ENCODE measurements around the gene OR52H1.

- no peak for TF ChIP-seq EGR1 (IDR thresholded peaks at IDR 0.05)
- no peak for TF ChIP-seq TAF1 (IDR thresholded peaks at IDR 0.05; ENCODE audit: low read depth)
- TF ChIP-seq EP300 (IDR thresholded peaks at IDR 0.05; ENCODE audit: borderline replicate concordance): no peak
- TF ChIP-seq TCF12 (IDR thresholded peaks at IDR 0.05; ENCODE audit: low read depth): no peak
- TF ChIP-seq, protein P1, sequence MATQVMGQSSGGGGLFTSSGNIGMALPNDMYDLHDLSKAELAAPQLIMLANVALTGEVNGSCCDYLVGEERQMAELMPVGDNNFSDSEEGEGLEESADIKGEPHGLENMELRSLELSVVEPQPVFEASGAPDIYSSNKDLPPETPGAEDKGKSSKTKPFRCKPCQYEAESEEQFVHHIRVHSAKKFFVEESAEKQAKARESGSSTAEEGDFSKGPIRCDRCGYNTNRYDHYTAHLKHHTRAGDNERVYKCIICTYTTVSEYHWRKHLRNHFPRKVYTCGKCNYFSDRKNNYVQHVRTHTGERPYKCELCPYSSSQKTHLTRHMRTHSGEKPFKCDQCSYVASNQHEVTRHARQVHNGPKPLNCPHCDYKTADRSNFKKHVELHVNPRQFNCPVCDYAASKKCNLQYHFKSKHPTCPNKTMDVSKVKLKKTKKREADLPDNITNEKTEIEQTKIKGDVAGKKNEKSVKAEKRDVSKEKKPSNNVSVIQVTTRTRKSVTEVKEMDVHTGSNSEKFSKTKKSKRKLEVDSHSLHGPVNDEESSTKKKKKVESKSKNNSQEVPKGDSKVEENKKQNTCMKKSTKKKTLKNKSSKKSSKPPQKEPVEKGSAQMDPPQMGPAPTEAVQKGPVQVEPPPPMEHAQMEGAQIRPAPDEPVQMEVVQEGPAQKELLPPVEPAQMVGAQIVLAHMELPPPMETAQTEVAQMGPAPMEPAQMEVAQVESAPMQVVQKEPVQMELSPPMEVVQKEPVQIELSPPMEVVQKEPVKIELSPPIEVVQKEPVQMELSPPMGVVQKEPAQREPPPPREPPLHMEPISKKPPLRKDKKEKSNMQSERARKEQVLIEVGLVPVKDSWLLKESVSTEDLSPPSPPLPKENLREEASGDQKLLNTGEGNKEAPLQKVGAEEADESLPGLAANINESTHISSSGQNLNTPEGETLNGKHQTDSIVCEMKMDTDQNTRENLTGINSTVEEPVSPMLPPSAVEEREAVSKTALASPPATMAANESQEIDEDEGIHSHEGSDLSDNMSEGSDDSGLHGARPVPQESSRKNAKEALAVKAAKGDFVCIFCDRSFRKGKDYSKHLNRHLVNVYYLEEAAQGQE (IDR thresholded peaks at IDR 0.05; ENCODE audit: low read depth): no peak
- TF ChIP-seq CEBPB (IDR thresholded peaks at IDR 0.05): no peak
- TF ChIP-seq CREB1 (IDR thresholded peaks at IDR 0.05; ENCODE audit: low read depth): no peak
- TF ChIP-seq NFIC (IDR thresholded peaks at IDR 0.05): no peak
- TF ChIP-seq, protein P2, sequence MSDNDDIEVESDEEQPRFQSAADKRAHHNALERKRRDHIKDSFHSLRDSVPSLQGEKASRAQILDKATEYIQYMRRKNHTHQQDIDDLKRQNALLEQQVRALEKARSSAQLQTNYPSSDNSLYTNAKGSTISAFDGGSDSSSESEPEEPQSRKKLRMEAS (IDR thresholded peaks at IDR 0.05): no peak
- TF ChIP-seq, protein P3, sequence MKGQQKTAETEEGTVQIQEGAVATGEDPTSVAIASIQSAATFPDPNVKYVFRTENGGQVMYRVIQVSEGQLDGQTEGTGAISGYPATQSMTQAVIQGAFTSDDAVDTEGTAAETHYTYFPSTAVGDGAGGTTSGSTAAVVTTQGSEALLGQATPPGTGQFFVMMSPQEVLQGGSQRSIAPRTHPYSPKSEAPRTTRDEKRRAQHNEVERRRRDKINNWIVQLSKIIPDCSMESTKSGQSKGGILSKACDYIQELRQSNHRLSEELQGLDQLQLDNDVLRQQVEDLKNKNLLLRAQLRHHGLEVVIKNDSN (IDR thresholded peaks at IDR 0.05): no peak
- no peak for TF ChIP-seq RAD21 (IDR thresholded peaks at IDR 0.05; ENCODE audit: low read depth)
- TF ChIP-seq FOXM1 (IDR thresholded peaks at IDR 0.05; ENCODE audit: borderline replicate concordance, low read depth): no peak
- TF ChIP-seq TEAD4 (IDR thresholded peaks at IDR 0.05): no peak
- no peak for TF ChIP-seq YY1 (IDR thresholded peaks at IDR 0.05; ENCODE audit: low read depth)
Measured at GRCh38 chr11:5509803-5510202, 38.5 kb downstream of the OR52H1 start, which contains the start of gene UBQLN3.

All from Ishikawa (cell line).